HepG2 (cell line): ENCODE results near the gene TTYH1. TPM values are rescaled to one million over a fixed set of nuclear protein-coding genes. Genes with fewer than 3 reads are reported as not detected.

Experiments
- ATAC-seq: fragments of 200-7000 bp; cut with Tn5 transposase; 3 replicates; pipeline ENCODE4 v1.9.1; 2020; ENCODE audit warnings: mild to moderate bottlenecking, moderate library complexity
- BruUV-seq: library from RNA; stranded (reverse); fragments of 400-500 nt; replicated peaks from 2 replicates; lab custom pipeline; 2021; lab: Mats Ljungman, UMichigan
- CTCF ChIA-PET: fragments of 300-600 bp; formaldehyde crosslinking; extraction: SDS; loops from one replicate; lab custom pipeline; 2021; ENCODE audit warnings: low total read pairs, inconsistent platforms, low intra/inter-chr PET ratio; lab: Yijun Ruan, JAX
- POLR2A ChIA-PET: fragments of 350-600 bp; sonication (Branson Sonifier 250); formaldehyde crosslinking; loops from one replicate; lab custom pipeline; 2020; ENCODE audit warnings: antibody characterized with exemption, inconsistent platforms; lab: Yijun Ruan, JAX
- DNase-seq: peaks from one replicate; pipeline ENCODE4 v3.0.0-alpha.2; 2015; ENCODE audit warnings: low spot score
- FAIRE-seq: peaks from 3 replicates; lab custom pipeline; 2011; peaks lifted over from hg19 to GRCh38; lab: Jason Lieb, UNC
- H2AFZ ChIP-seq: one replicate; pipeline ENCODE4 v1.6.1; 2011; ENCODE audit warnings: low read length, inconsistent platforms
- H3K27ac ChIP-seq: fragments of 300-600 bp; 3 replicates; pipeline ENCODE4 v1.8.0; 2011; ENCODE audit warnings: mixed run types, mild to moderate bottlenecking, mixed read lengths, low read length, inconsistent platforms; ENCODE audit not compliant: insufficient read depth; ENCODE audit errors: extremely low read length
- H3K27me3 ChIP-seq, 2 experiments: fragments of 200-600 bp in 1 of 2; 2 replicates in 1 of 2; 3 replicates in 1 of 2; pipeline versions ENCODE4 v1.6.0 to v1.8.0; 2011; ENCODE audit warnings: low read length in 2 of 2, mild to moderate bottlenecking in 2 of 2, moderate library complexity in 2 of 2, inconsistent platforms in 1 of 2; ENCODE audit not compliant: insufficient read depth in 2 of 2, control insufficient read depth in 1 of 2
- H3K36me3 ChIP-seq, 2 experiments: fragments of 200-600 bp in 1 of 2; replicated peaks in 1 of 2; 2 replicates in 1 of 2; 3 replicates in 1 of 2; pipeline versions ENCODE4 v1.5.1 to v1.8.0; 2011; ENCODE audit warnings: low read length in 2 of 2, inconsistent platforms in 1 of 2; ENCODE audit not compliant: insufficient read depth in 2 of 2, control insufficient read depth in 1 of 2
- H3K4me1 ChIP-seq: 2 replicates; pipeline ENCODE4 v1.5.1; 2012; ENCODE audit warnings: low read length, inconsistent platforms; ENCODE audit not compliant: insufficient read depth
- H3K4me2 ChIP-seq: 2 replicates; pipeline ENCODE4 v1.6.0; 2011; ENCODE audit warnings: low read depth, low read length, inconsistent platforms
- H3K4me3 ChIP-seq, 3 experiments: fragments of 200-600 bp in 1 of 3; sonication (generic), shearing (Covaris generic) in 1 of 3; replicated peaks in 1 of 3; 2 replicates each; pipeline ENCODE4 v1.5.1; 2011 to 2016; ENCODE audit warnings: low read length in 3 of 3, inconsistent platforms in 2 of 3, low read depth in 2 of 3, mild to moderate bottlenecking in 2 of 3, control low read depth in 1 of 3, mixed read lengths in 1 of 3; ENCODE audit not compliant: insufficient read depth in 1 of 3
- H3K79me2 ChIP-seq: one replicate; pipeline ENCODE4 v1.6.1; 2011; ENCODE audit warnings: low read length, inconsistent platforms; ENCODE audit not compliant: insufficient read depth
- H3K9ac ChIP-seq: 2 replicates; pipeline ENCODE4 v1.6.0; 2011; ENCODE audit warnings: mild to moderate bottlenecking, low read depth, low read length, inconsistent platforms; ENCODE audit not compliant: insufficient read depth
- H3K9me3 ChIP-seq: 2 replicates; pipeline ENCODE4 v1.5.1; 2012; ENCODE audit warnings: mild to moderate bottlenecking, low read length
- H4K20me1 ChIP-seq: 2 replicates; pipeline ENCODE4 v1.6.0; 2011; ENCODE audit warnings: inconsistent platforms, mild to moderate bottlenecking, low read length, moderate library complexity; ENCODE audit not compliant: insufficient read depth
- CBX5 ChIP-seq: sonication (generic); formaldehyde crosslinking; IDR thresholded peaks from 2 replicates; pipeline ENCODE4 v1.4.0; 2020; ENCODE audit warnings: missing genetic modification reagents, borderline replicate concordance
- GTF3A ChIP-seq: sonication (generic); formaldehyde crosslinking; conservative IDR thresholded peaks from 2 replicates; pipeline ENCODE4 v1.4.0; 2020; ENCODE audit warnings: mild to moderate bottlenecking, missing genetic modification reagents
- POLR2AphosphoS2 ChIP-seq: IDR thresholded peaks from 2 replicates; pipeline ENCODE4 v1.6.1; 2011; ENCODE audit warnings: low read depth, low read length, improper control_type of control experiment
- PRDM15 ChIP-seq: sonication (generic); formaldehyde crosslinking; IDR thresholded peaks from 2 replicates; pipeline ENCODE4 v1.4.0; 2020; ENCODE audit warnings: missing genetic modification reagents
- TFDP2 ChIP-seq: sonication (generic); formaldehyde crosslinking; IDR thresholded peaks from 2 replicates; pipeline ENCODE4 v1.4.0; 2020; ENCODE audit warnings: missing genetic modification reagents
- THAP11 ChIP-seq: IDR thresholded peaks from 2 replicates; pipeline ENCODE4 v1.6.1; 2016; ENCODE audit warnings: missing biosample characterization, missing genetic modification reagents
- XRCC5 ChIP-seq: fragments of 200-400 bp; formaldehyde crosslinking; optimal IDR thresholded peaks from 2 replicates; pipeline ENCODE3; 2017; ENCODE audit warnings: mild to moderate bottlenecking, low read length
- ZBTB33 ChIP-seq: sonication (generic); formaldehyde crosslinking; IDR thresholded peaks from 2 replicates; pipeline ENCODE4 v1.4.0; 2020; ENCODE audit warnings: missing genetic modification reagents
- ZBTB38 ChIP-seq: sonication (generic); formaldehyde crosslinking; IDR thresholded peaks from 2 replicates; pipeline ENCODE4 v1.5.1; 2020; ENCODE audit warnings: mild to moderate bottlenecking, missing genetic modification reagents
- ZBTB43 ChIP-seq: sonication (generic); formaldehyde crosslinking; conservative IDR thresholded peaks from 2 replicates; pipeline ENCODE4 v1.4.0; 2020; ENCODE audit warnings: missing genetic modification reagents
- ZFX ChIP-seq: sonication (generic); formaldehyde crosslinking; IDR thresholded peaks from 2 replicates; pipeline ENCODE4 v1.4.0; 2020; ENCODE audit warnings: mild to moderate bottlenecking, low read depth, missing genetic modification reagents, moderate library complexity
- ZMYM3 ChIP-seq: sonication (generic); formaldehyde crosslinking; IDR thresholded peaks from 2 replicates; pipeline ENCODE4 v1.5.1; 2020; ENCODE audit warnings: mild to moderate bottlenecking, missing genetic modification reagents
- WGBS: methylation state at CpG from one replicate; pipeline ENCODE4 v1.1.6; 2017; ENCODE audit warnings: low lambda C conversion rate; 5-methylcytosine and 5-hydroxymethylcytosine counted together
- in situ Hi-C: cut with HindIII; loops from 2 replicates; pipeline ENCODE4 v1.10.0; 2017; ENCODE audit warnings: low pct_unique_long_range_greater_than_20kb; ENCODE audit not compliant: extremely low pct_ligation_motif_present
- intact Hi-C: fragments of 100-400 bp; cut with micrococcal nuclease; formaldehyde crosslinking; loops from one replicate; pipeline ENCODE4 v1.10.0; 2022; ENCODE audit not compliant: unreplicated experiment
- polyA plus RNA-seq, 8 experiments: library from polyadenylated mRNA; depleted of rRNA in 3 of 8; stranded (reverse) in 7 of 8; unstranded in 1 of 8; fragments of >200 nt; fragmentation: Illumina TruSeq in 4 of 8; extraction: Trizol in 4 of 8; gene quantifications; 2 replicates each; pipeline versions ENCODE4 v1.2.1 to v1.2.3, GENCODE V29; 2011 to 2016; ENCODE audit warnings: low read depth in 4 of 8, missing spikeins in 1 of 8, mixed read lengths in 1 of 8; ENCODE audit not compliant: insufficient read depth in 1 of 8
- total RNA-seq, 5 experiments: library from RNA; depleted of rRNA; stranded (reverse); fragments of >200 nt; fragmentation: Illumina TruSeq; extraction: Trizol; gene quantifications; 2 replicates each; pipeline ENCODE4 v1.2.3, GENCODE V29; 2016; ENCODE audit warnings: low read depth in 1 of 5

The TTYH1 gene
- total and polyA plus RNA-seq, 2 of the 13 experiments (the other 11 are each of a cell fraction or from before 2014, with no cell fraction given) = 6.9 to 19.9 TPM

- H4K20me1 ChIP-seq = no peaks in the 10 kb centered on the region
- peak; percentile 56 for FAIRE-seq
- TF ChIP-seq ZBTB33 (CRISPR knock-in tag) (peak; percentile 86; the same call in 1 of the 2 replicates), GTF3A (CRISPR knock-in tag) (no peak), TFDP2 (CRISPR knock-in tag) (peak; percentile 23; the same call in 1 of the 2 replicates), PRDM15 (CRISPR knock-in tag) (peak; percentile 66; the same call in 1 of the 2 replicates), CBX5 (CRISPR knock-in tag) (0 out of 2 replicates have a peak, but pooled peaks have one; percentile 15), ZBTB38 (CRISPR knock-in tag) (peak; percentile 49; the same call in 1 of the 2 replicates), ZBTB43 (CRISPR knock-in tag) (peak; percentile 61; the same call in 1 of the 2 replicates), ZFX (CRISPR knock-in tag) (peak; percentile 66), THAP11 (CRISPR knock-in tag) (0 out of 2 replicates have a peak, but pooled peaks have one; percentile 13), ZMYM3 (CRISPR knock-in tag) (0 out of 2 replicates have a peak, but pooled peaks have one; percentile 15), POLR2AphosphoS2 (no peak), XRCC5 (peak; percentile 30)
These were observed 3.0 kb downstream of the TTYH1 start for GRCh38 chr19:54418030-54418929.

More at GRCh38 chr19:54418030-54418929, 3.0 kb downstream of the TTYH1 start:
- H3K9me3 ChIP-seq = no peaks in the 10 kb centered on the region
- H3K27ac ChIP-seq = peak overlapping the region; percentile 44
- POLR2A ChIA-PET = interaction anchor here (4.0 to 4.4 kb wide), 3 partner anchors 12 to 44 kb away, joined by 32 to 55 read pairs (median 41); partner anchors contain the start of genes LENG8 and LENG9
- no peaks in the 10 kb centered on the region for H3K36me3 ChIP-seq
- peak overlapping the region; percentile 41 for H3K9ac ChIP-seq
- WGBS = 27% methylated on average over 18 of the region's 25 CpGs
- peak overlapping the region in 1 of 3 experiments; percentile 34; a peak in 2 of 6 replicates for H3K4me3 ChIP-seq
- H3K79me2 ChIP-seq = no peaks in the 10 kb centered on the region
- H3K4me2 ChIP-seq = peak overlapping the region; percentile 50
- peak overlapping the region; percentile 95 for H2AFZ ChIP-seq
- DNase-seq (peak; percentile 50), ATAC-seq (peak; percentile 18; the same call in 1 of the 3 replicates)
- intact Hi-C loops = no loop called here
- no peaks in the 10 kb centered on the region for H3K27me3 ChIP-seq
- CTCF ChIA-PET = no interaction called here
- BruUV-seq = no TSS peak
- in situ Hi-C loops = no loop called here
- peaks cover 69% of the 10 kb centered on the region for H3K4me1 ChIP-seq
